ENCODE measurements around the gene ITPR1. TPM values are rescaled to one million over a fixed set of nuclear protein-coding genes. Genes with fewer than 3 reads are reported as not detected.
A peak's percentile ranks its signal among the peaks of the same experiment; 100 is the strongest.

The ITPR1 gene
- total RNA-seq, 2 donors from 2014 or later = 7.0 to 18.2 TPM

GRCh38 chr3:4745235-4745610 is 252.1 kb downstream of the ITPR1 start:
- Histone ChIP-seq H3K36me3 (no peaks in the 10 kb centered on the region), H3K27ac (no peak overlapping the region), H3K4me1 (peaks cover 8% of the 10 kb centered on the region), H3K9ac (ENCODE audit: low read depth in 2 of 2, low read length in 2 of 2) (no peak overlapping the region), H3K27me3 (no peaks in the 10 kb centered on the region), H3K4me3 (no peak overlapping the region), H3K9me3 (no peaks in the 10 kb centered on the region)
- intact Hi-C loops (cut with DNase I) = no loop called here
- no peak for TF ChIP-seq CTCF (IDR thresholded peaks at IDR 0.05)
- DNase-seq = no peak

- H3K27me3 ChIP-seq = no peaks in the 10 kb centered on the region
- H3K36me3 ChIP-seq = no peaks in the 10 kb centered on the region
- H3K4me1 ChIP-seq = peaks cover 9% of the 10 kb centered on the region
- no peak for DNase-seq
- no peak overlapping the region for H3K27ac ChIP-seq
- no peak overlapping the region for H3K9ac ChIP-seq (ENCODE audit: low read depth in 2 of 2, low read length in 2 of 2)
- TF ChIP-seq CTCF (IDR thresholded peaks at IDR 0.05) = no peak
- intact Hi-C loops (cut with DNase I) = no loop called here
- no peak overlapping the region for H3K4me3 ChIP-seq
- no peaks in the 10 kb centered on the region for H3K9me3 ChIP-seq
Measured at GRCh38 chr3:4746241-4746958, 253.3 kb downstream of the ITPR1 start.

- H3K9me3 ChIP-seq = no peaks in the 10 kb centered on the region
- H3K27me3 ChIP-seq = no peaks in the 10 kb centered on the region
- no peaks in the 10 kb centered on the region for H3K36me3 ChIP-seq
- peaks cover 17% of the 10 kb centered on the region for H3K4me1 ChIP-seq
- no peak overlapping the region for H3K27ac ChIP-seq
- no peak for TF ChIP-seq CTCF (IDR thresholded peaks at IDR 0.05)
- no peak overlapping the region for H3K9ac ChIP-seq (ENCODE audit: low read depth in 2 of 2, low read length in 2 of 2)
- H3K4me3 ChIP-seq = no peak overlapping the region
- intact Hi-C loops (cut with DNase I) = no loop called here
- no peak for DNase-seq
Measured at GRCh38 chr3:4748127-4748526, 255.0 kb downstream of the ITPR1 start.

GRCh38 chr3:4748701-4749378 is 255.7 kb downstream of the ITPR1 start:
- no peak for TF ChIP-seq CTCF (IDR thresholded peaks at IDR 0.05)
- no peaks in the 10 kb centered on the region for H3K9me3 ChIP-seq
- H3K36me3 ChIP-seq = no peaks in the 10 kb centered on the region
- no peak overlapping the region for H3K9ac ChIP-seq (ENCODE audit: low read depth in 2 of 2, low read length in 2 of 2)
- intact Hi-C loops (cut with DNase I) = no loop called here
- DNase-seq = no peak
- no peak overlapping the region for H3K27ac ChIP-seq
- H3K4me3 ChIP-seq = no peak overlapping the region
- peaks cover 17% of the 10 kb centered on the region for H3K4me1 ChIP-seq
- no peaks in the 10 kb centered on the region for H3K27me3 ChIP-seq

GRCh38 chr3:4749567-4750002 is 256.4 kb downstream of the ITPR1 start:
- H3K9ac ChIP-seq (ENCODE audit: low read depth in 2 of 2, low read length in 2 of 2) = peak overlapping the region in 1 of 2 donors; percentile 21
- H3K27me3 ChIP-seq = no peaks in the 10 kb centered on the region
- no peak for TF ChIP-seq CTCF (IDR thresholded peaks at IDR 0.05)
- DNase-seq = no peak
- H3K27ac ChIP-seq = peak overlapping the region; percentile 47
- peaks cover 17% of the 10 kb centered on the region for H3K4me1 ChIP-seq
- H3K36me3 ChIP-seq = no peaks in the 10 kb centered on the region
- no peak overlapping the region for H3K4me3 ChIP-seq
- intact Hi-C loops (cut with DNase I) = no loop called here
- no peaks in the 10 kb centered on the region for H3K9me3 ChIP-seq
